GM21825 (cell line): ENCODE measurements around the gene NPBWR2.
"Not testable (repeated sequence)": the region's sequence is repeated elsewhere in the genome, so short reads cannot be mapped to it uniquely, and the experiment has no call there.

Experiments used
- ATAC-seq: cut with Tn5 transposase; IDR thresholded peaks from one replicate; pipeline ENCODE4 v1.9.1; 2021; ENCODE audit warnings: mild to moderate bottlenecking, moderate library complexity; ENCODE audit not compliant: unreplicated experiment

NPBWR2 gene

DNA sequence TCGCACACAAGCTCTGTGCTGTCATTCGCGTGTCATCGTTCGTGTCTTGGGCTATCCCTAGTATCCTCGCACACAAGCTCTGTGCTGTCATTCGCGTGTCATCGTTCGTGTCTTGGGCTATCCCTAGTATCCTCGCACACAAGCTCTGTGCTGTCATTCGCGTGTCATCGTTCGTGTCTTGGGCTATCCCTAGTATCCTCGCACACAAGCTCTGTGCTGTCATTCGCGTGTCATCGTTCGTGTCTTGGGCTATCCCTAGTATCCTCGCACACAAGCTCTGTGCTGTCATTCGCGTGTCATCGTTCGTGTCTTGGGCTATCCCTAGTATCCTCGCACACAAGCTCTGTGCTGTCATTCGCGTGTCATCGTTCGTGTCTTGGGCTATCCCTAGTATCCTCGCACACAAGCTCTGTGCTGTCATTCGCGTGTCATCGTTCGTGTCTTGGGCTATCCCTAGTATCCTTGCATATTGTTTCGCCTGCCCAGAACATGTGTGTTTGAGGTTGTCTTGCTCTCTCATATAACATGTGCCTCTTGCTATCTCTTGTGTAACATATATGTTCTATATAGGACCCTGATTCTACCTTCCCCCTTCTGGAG, 20.0 kb downstream of the NPBWR2 start:
- ATAC-seq: not testable (repeated sequence)

DNA sequence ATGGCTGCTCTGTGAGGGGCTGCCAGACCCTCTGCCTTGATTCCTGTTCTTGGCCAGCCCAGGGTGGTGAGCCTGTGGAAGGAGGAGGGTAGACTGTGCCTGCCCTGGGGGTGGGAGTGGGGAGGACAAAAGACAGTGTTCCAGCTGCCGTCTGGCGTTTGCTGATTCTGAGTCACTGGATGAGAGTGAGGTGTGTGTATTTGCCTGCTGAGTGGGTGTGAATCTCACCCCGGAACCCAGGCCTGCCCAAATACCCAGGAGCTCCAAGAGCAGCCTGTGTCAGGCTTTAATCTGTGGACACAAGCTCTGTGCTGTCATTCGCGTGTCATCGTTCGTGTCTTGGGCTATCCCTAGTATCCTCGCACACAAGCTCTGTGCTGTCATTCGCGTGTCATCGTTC, 20.6 kb downstream of the NPBWR2 start:
- no peak for ATAC-seq

DNA sequence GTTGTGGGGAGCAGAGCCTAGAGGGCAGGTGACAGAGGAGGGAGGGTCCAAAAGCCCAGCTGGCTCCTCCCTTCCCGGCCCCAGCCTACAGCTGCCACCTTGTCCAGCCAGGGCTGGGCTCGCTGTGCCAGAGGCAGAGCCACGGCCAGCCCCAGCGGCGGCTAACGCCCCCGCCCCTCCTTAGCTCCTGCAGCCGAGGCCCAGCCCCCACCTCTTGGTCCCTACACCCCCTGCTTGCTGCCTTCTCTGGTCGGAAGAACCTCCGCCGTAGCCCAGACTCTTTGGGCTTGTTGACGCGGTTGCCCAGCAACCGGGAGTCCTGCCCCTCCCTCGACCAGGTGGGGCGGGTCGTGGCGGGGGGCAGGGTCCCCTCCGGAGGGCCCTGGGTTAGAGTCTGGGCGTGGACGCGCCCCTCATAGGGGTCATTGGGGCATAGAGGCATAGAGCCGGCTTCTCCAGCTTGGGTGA, 22.6 kb downstream of the NPBWR2 start:
- no peak for ATAC-seq

DNA sequence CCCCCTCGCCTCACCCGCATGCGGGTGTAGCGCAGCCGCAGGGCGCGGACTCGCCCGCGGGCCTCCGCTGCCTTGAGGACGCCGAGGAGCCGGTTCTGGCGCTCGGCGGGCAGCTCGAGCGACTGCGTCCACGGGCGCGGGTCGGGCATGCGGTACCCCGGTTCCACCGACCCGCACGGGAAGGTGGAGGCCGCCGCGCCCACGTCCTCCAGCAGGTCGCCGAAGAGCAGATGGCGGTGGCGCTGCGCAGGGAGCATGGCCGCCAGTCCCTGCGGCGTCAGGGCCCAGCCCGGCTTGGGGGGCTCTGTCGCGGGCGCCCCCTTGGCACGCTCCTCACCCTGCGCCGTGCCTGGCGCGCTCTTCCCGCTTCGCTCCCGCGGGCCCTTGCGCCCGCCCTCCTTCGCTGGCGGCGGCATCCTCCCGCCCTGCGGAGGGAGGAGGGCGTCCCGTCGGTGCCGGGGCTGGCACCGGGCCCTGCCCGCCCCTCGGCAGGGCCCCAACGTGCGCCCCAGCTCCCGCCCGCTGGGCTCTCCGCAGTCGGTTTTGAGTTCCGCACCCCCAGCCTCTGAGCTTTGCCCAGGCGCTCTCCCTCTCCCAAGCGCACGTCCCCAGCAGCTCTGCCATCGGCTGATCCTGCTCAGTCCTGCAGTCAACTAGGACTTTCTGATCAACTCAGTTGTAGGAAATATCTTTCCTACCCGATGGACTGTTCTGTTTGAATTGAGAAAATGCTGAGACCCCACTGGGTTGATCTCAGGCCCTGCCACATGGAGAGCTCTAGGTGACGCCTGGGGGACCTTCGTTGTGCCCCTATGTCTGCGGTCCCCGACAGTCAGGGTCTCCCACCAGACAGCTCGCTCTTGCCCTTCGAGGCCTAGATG, 23.3 kb downstream of the NPBWR2 start, which contains the start of gene LKAAEAR1:
Gene LKAAEAR1 (minus strand): TSS at position 595 of the 881 bp plus-strand sequence. CDS start 179 bp downstream, at position 416.
- ATAC-seq: no peak

DNA sequence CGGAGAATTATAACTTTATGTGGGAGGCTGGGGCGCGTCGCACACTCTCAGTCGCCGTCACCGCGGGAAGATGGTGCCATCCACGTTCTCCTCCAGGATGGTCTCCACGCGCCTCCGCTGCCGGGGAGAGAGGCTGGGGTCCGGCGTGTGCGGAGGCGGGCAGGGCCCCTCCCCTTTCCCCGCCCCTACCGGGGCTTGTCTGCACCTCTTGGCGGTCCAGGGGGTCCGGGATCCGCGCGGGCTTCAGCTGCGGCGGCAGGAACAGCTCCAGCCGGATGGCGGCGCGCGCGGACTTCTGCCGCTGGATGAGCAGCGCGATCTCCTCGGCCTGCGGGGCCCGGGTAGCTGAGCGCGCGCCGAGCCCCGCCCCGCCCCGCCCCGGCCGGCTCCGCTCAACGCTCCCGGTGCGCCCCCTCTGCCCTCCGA, 24.0 kb downstream of the NPBWR2 start:
- no peak for ATAC-seq

DNA sequence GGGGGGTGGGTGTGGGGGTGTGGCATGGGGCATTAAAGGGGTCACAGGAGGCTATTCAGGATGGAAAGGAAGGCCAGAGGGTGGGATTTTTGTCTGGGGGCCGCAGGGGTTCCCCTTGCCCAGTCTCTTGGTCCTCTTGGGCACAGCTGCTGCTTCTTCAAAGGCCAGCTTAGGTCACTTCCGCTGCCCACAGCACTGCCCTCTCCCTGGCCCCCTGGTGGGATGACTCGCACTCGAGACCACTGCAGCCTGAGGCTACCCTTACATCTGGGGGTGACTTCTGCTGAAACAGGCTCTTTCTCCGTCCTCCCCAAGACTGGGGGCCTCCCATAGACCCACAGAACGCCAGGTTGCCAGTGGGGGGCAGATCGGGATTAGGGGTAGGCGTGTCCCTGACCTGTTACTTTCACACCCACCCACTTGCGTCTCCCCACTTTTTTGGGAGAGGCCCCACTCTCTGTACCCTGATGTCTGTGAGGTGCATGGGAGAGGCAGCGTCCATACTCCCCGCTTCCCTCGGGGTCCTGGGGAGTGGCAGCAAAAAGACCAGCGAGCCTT, 24.5 kb downstream of the NPBWR2 start:
- ATAC-seq: no peak

DNA sequence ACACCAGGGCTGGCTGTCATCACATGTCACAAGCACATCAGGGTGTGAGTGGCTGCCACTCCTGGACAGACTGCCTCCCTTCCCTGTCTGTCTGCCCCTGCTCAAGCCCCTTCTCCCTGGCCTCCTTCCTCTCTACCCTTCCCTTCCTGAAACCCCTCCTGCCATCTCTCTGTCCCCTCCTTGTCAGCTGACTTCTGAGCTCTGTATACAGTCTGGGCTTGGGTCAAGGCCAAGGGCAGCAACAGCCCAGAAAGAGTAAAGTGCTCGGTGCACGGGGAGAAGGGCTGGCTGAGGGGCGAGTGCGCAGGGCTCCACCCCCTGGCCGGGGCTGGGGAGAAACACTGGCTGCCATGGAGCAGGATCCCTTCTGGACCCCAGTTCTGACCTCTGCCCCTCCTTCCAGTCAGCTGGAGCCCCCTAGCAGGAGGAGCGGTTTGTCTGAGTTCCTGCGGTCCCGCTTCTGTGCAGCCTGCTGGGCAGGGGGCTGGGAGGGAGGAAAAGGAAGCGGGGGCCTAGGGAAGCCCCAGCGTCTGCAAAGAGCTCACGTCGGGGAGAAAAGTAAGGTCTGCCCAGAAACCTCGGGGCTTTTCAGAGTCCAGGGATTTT, 25.1 kb downstream of the NPBWR2 start:
- ATAC-seq: no peak

DNA sequence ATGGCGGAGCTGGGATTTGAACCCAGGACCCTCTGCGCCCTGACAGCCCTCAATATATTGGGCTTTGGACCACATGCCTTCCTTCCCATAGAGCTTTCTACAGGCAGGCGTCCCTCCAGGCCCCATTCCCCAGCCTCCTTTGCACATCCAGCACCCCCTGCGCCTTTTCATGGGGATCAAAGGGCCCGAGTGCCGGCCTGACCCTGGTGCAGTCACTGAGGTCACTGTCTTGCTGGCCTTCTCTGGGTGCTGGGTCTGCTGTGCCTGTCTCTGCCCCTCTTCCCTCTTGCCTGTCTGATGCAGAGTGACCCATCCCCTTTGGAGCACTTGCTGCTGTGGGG, 25.8 kb downstream of the NPBWR2 start:
- ATAC-seq: no peak

DNA sequence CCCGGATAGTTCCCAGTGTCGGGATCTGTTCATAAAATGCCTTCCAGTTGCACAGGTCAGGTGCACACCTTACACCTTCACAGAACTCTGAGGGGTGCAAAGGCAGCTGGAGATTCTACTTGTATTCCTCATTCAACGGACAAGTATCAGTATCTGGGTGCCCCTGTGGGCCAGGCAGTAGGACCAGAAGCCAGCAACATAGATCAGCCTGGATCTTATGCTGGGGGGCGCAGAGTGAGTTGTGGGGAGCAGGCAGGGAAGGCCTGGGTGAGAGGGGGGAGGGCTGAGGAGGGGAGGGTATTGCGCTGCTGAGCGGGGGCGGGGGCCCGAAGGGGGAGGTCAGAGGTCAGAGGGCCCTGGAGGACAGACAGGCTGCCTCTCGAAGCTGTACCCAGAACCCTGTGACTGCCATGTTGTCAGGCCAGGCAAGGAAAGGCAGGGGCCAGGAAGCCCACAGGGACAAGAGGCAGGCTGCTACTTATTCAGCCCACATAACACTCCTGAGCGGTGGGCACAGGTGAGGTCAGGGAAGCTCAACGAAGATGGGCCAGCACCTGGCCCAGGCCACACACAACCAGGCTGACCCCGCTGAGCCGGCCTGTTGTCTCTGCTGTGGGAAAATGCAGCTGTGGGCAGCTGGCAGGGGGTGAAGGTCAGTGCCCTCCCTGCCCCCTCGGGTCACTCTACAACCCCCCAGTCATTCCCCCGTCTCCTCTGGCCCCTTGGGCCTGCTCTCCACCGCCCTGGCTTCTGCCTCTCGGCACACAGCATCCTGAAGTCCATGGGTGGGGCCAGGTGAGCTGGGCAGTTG, 26.3 kb downstream of the NPBWR2 start:
- no peak for ATAC-seq

DNA sequence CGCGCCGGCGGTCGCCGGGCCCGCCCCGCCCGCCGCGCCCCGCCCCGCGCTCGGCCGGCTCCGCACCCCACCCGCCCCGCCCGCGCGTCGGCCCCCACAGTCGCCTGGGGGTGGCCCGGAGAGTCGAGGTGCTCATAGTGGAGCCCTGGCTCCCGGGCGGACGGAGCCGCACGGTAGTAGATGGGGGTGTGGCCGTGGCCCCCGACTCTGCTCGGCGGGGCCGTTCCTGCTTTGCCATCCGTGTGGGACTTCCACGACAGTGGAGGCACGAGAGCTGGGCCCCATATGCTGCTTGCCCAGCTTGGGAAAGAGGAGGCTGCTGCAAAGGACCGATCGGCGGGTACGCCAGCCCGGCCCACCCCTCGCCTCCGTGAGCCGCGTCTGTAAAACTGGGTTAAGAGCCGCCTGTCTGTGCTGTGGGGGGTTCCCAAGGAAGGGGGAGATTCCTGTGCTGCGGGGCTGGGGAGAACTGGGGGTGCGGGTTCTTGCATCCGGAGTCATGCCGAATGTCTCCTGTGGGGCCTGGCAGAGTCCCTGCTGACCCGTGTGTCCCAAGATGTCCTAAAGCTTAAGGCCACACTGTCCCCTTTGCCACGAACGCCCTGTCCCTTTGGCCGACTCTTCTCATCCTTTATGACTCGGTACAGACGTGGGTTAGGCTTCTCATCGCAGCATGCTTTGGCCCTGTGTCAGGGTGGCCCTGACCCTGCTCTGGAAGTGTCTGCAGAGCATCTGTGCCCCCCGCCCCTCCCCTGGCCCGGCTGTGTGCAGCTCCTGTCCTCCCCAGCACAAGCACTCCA, 27.2 kb downstream of the NPBWR2 start, which contains the start of gene OPRL1:
Gene OPRL1 (plus strand): TSS at position 70 of the 800 bp plus-strand sequence. CDS start 12,639 bp downstream, outside the sequence.
- ATAC-seq: no peak

DNA sequence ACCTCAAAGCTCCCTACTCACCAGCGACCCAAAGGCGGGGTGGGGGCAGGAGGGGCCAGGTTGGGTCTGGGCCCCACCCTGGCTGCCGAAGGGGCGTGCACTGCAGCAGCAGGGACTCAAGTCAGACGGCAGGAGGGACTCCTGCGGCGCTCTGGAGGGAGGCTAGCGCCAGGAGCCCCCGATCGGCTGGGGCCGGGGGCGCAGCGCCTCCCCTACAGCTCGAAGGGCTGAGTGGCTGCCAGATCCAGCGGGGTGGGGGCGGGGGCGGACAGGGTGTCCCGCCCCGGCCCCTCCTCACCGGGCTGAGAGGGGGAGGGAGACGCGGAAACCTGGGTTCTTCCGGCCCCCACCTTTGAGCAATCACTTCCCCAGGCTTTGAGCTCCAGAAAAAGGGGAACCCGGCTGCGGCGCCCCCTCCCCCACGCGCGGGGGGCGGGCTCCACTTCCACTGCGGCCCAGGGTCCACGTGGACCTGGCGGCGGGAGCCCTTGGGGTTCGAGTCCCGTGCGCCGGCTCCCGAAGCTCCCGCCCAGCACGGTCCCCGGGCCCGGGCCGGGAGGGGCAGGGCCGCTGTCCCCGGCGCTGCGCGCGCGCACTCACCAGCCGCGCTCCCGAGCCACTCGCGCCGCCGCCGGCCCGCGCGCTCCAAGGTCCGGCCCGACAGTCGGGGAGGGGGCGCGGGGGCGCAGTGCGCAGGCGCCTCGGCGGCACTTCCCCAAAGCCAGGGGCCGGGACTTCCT, 27.9 kb downstream of the NPBWR2 start, which contains the start of gene RGS19:
Gene RGS19 (minus strand): TSS at position 246 of the 740 bp plus-strand sequence. CDS start 2,632 bp downstream, outside the sequence.
- ATAC-seq: peak; percentile 34

DNA sequence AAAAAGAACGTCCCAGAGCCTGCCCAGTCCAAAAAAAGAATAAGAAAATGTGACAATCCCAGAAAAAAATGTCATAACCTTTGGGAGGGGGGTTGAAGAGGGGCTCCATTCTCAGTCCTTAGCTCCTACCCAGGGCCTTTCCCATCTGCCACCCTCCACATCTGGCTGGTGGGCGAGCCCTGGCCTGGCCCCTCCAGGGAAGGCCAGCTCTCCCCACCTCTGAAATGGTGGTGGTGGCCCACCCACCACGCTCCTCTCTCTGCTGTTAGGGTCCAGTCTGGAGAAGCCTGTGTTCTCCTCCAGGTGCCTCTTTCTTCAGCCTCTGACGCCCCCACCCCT, 28.5 kb downstream of the NPBWR2 start:
- ATAC-seq: no peak

DNA sequence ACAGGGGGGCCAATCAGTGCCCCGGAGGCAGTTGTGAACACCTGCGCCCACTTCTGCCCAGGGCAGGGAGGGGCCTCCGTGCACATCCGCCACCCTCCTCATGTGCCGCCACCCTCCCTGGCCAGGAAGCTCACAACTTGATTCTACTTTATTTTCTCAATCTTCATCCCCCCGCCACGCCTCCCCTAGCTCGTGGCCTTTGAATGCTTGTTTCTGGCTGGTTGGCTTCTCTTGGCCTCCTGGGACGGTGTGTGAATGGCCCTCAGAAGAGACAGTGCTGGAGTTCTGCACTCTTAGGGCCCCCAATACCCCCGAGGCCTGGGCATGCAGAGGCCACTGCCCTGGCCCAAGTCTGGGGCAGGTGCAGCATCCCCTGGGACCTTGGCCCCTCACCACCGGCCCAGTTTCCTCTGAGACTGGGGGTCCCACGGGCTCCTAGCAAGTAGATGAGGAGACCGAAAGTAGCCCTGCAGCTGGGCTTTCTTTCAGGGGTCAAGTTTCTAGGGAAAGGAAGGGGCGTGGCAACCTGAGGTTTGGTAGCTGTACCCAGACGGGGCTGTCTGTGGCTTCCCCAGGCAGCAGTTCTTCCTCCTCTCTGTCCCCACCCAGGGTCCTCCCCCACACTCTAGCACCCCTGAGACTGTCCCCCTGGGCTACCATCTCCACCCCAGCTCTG, 29.4 kb downstream of the NPBWR2 start:
- ATAC-seq: no peak

DNA sequence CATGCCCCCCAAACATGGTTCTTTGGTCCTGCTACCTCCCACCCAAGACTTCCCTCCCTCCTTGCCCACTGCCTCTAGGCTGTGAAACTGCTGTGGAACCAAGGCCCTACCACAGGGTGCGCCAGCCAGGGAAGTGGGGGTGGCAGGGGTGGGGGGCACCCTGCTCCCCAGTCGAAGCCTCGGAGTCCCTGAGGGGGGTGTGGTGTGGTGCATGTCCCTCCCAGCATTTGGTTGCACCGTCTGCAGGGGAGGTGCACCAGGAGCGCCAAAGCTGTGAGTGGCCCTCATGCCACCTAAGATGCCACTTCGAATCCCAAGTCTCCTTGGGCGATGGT, 29.9 kb downstream of the NPBWR2 start:
- no peak for ATAC-seq

DNA sequence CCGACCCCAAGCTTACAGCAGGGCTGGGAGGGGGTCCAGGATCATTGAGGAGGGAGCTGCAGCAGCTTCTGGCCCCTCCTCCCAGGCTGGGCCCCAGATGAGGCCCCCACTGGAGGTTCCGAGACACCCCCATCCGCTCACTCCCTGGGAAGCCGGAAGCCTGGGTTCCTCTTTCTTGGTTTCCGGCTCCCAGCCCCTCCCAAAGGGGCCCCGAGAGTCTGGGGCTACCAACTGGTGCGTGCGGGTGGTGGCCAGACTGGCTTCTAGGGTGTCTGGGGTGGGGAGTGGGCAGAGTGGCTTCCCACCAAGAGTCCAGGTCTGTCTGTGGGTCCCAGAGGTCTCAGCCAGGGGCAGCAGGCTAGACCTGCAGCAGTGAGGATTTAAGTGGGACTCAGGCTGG, 30.3 kb downstream of the NPBWR2 start:
- no peak for ATAC-seq

DNA sequence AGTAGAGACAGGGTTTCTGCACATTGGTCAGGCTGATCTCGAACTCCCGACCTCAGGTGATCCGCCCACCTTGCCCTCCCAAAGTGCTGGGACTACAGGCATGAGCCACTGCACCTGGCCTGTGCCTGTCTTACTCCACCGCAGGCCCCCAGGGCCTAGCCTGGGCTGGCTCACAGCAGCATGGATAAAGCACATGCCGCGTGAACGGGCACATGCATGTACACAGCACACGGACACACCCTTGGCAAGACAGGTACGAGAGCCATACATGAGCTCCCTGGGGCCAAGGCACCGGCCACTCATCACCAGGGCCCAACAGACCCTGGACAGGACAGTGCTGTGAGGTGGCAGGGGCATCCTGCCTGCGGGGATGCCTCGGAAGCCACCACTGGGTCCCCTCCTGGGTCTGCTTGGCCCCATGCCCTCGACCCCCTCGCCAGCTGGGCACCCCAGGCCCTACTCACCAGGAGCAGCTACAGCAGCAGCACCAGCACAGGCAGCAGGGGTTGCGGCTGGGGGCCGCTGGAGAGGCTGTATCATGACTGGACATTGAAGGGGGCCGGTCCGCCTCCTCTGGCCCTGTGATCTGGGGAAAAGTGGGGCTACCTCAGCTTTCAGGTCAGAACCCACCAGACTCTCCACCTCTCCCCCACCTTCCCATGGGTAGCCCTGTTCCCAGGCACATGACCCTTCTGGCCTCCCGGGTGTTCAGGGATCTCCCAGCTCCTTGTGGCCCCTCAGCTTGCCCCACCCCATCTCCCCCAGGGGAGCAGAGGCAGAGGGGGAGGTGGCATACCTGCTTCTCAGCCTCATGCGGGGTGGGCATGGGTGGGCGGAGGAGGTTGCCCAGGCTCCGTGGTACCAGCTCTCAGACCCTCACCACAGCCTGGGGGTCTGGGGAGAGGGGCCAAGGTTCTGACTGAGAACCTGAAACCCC, 31.0 kb downstream of the NPBWR2 start:
- ATAC-seq: no peak

DNA sequence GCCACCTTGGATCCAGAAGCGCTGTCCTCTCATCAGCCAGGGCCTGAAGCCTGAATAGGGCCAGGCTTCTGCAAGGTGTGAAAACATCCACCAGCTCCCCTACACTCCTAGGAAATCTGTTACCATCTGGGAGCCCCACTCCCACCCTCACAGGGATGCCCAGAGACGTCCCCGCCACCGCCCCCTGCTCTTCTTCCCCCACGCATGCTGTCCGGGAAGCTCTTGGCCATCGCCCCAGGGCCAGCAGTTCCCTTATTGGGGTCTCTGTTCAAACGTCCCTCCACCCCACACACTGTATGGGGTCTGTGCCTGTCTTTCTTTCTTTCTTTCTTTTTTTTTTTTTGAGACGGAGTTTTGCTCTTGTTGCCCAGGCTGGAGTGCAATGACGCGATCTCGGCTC, 31.8 kb downstream of the NPBWR2 start:
- no peak for ATAC-seq

DNA sequence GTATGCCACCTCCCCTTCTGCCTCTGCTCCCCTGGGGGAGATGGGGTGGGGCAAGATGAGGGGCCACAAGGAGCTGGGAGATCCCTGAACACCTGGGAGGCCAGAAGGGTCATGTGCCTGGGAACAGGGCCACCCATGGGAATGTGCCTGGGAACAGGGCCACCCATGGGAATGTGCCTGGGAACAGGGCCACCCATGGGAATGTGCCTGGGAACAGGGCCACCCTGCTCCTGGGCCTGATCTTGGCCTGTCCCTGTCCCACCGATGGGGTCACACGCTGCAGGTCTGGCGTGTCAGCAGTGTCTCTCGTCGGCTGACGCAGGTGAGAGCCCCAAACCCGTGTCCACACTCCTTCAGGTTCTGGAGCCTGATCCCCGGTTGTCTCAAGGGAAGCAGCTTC, 32.4 kb downstream of the NPBWR2 start:
- ATAC-seq: no peak
